HCT116 (cell line): Measurements from ENCODE around the gene SDSL. TPM values are rescaled to one million over a fixed set of nuclear protein-coding genes. Genes with fewer than 3 reads are reported as not detected.

Experiments
- ATAC-seq: fragments of 200-7000 bp; cut with Tn5 transposase; 2 replicates; pipeline ENCODE4 v1.9.1; 2020; ENCODE audit warnings: mild to moderate bottlenecking, moderate library complexity
- BruUV-seq: library from RNA; stranded (reverse); fragments of 400-500 nt; replicated peaks from 2 replicates; lab custom pipeline; 2021; lab: Mats Ljungman, UMichigan
- CTCF ChIA-PET: fragments of 300-600 bp; sonication (Branson Sonifier 250); formaldehyde crosslinking; loops from one replicate; lab custom pipeline; 2021; ENCODE audit warnings: antibody characterized with exemption; lab: Charles Lee
- POLR2A ChIA-PET: fragments of 300-600, 350-600 bp; sonication (Branson Sonifier 250); formaldehyde crosslinking; loops from one replicate; lab custom pipeline; 2021; ENCODE audit warnings: antibody characterized with exemption; lab: Charles Lee
- RAD21 ChIA-PET, 2 experiments: fragments of 300-600 bp; sonication (Branson Sonifier 250); formaldehyde crosslinking; loops; one replicate each; lab custom pipeline; 2023; ENCODE audit warnings: low total read pairs in 2 of 2; ENCODE audit not compliant: uncharacterized antibody in 2 of 2, unreplicated experiment in 2 of 2, low non-redundant PET in 1 of 2; lab: Charles Lee
- DNase-seq: peaks from one replicate; pipeline ENCODE4 v3.0.0-alpha.2; 2010; ENCODE audit warnings: low read depth, low spot score
- H2AFZ ChIP-seq: fragments of 200-600 bp; shearing (Covaris generic), sonication (generic); 2 replicates; pipeline ENCODE4 v1.6.1; 2017; ENCODE audit warnings: low read depth, mixed run types, mixed read lengths, antibody characterized with exemption, low read length; ENCODE audit not compliant: poor library complexity, severe bottlenecking
- H3K27ac ChIP-seq: 2 replicates; pipeline ENCODE4 v1.5.1; 2012; ENCODE audit warnings: low read depth, low read length
- H3K27me3 ChIP-seq: fragments of 200-600 bp; sonication (generic); 2 replicates; pipeline ENCODE4 v1.6.1; 2016; ENCODE audit warnings: mixed run types, low read length, mixed read lengths; ENCODE audit not compliant: insufficient read depth
- H3K36me3 ChIP-seq, 2 experiments: fragments of 200-500 bp in 1 of 2; fragments of 200-600 bp in 1 of 2; sonication (Bioruptor generic) in 1 of 2; sonication (generic) in 1 of 2; 2 replicates each; pipeline versions ENCODE4 v1.5.1 to v1.6.1; 2014 to 2016; ENCODE audit warnings: low read length in 2 of 2, inconsistent platforms in 1 of 2, mixed read lengths in 1 of 2, mixed run types in 1 of 2; ENCODE audit not compliant: insufficient read depth in 2 of 2, control insufficient read depth in 1 of 2
- H3K4me1 ChIP-seq, 2 experiments: fragments of 200-600 bp in 1 of 2; sonication (generic) in 1 of 2; 2 replicates each; pipeline versions ENCODE4 v1.5.1 to v1.6.1; 2012 to 2017; ENCODE audit warnings: low read length in 2 of 2, inconsistent platforms in 1 of 2, mild to moderate bottlenecking in 1 of 2, mixed read lengths in 1 of 2, mixed run types in 1 of 2, moderate library complexity in 1 of 2; ENCODE audit not compliant: insufficient read depth in 2 of 2, control insufficient read depth in 1 of 2
- H3K4me2 ChIP-seq: fragments of 200-600 bp; sonication (generic); 2 replicates; pipeline ENCODE4 v1.6.1; 2017; ENCODE audit warnings: mixed run types, low read length, mixed read lengths
- H3K4me3 ChIP-seq, 2 experiments: fragments of 200-600 bp in 1 of 2; sonication (generic) in 1 of 2; replicated peaks in 1 of 2; 2 replicates each; pipeline ENCODE4 v1.5.1; 2011 to 2016; ENCODE audit warnings: low read length in 2 of 2, control low read depth in 1 of 2, low read depth in 1 of 2, mild to moderate bottlenecking in 1 of 2, mixed read lengths in 1 of 2, mixed run types in 1 of 2
- H3K79me2 ChIP-seq: fragments of 200-600 bp; sonication (generic); 2 replicates; pipeline ENCODE4 v1.6.1; 2017; ENCODE audit warnings: mild to moderate bottlenecking, mixed run types, low read length, moderate library complexity, mixed read lengths; ENCODE audit not compliant: insufficient read depth
- H3K9ac ChIP-seq: fragments of 200-600 bp; sonication (generic); 2 replicates; pipeline ENCODE4 v1.6.1; 2016; ENCODE audit warnings: low read length, mixed read lengths
- H3K9me2 ChIP-seq: fragments of 200-600 bp; sonication (generic), shearing (Covaris generic); 2 replicates; pipeline ENCODE4 v1.6.1; 2017; ENCODE audit warnings: mixed run types, mild to moderate bottlenecking, moderate library complexity; ENCODE audit not compliant: insufficient read depth
- H3K9me3 ChIP-seq, 2 experiments: fragments of 200-500 bp in 1 of 2; fragments of 200-600 bp in 1 of 2; sonication (Bioruptor generic) in 1 of 2; sonication (generic) in 1 of 2; 2 replicates each; pipeline ENCODE4 v1.6.1; 2014 to 2017; ENCODE audit warnings: low read length in 2 of 2, mixed read lengths in 2 of 2, inconsistent platforms in 1 of 2, low read depth in 1 of 2, mild to moderate bottlenecking in 1 of 2, mixed run types in 1 of 2, moderate library complexity in 1 of 2; ENCODE audit not compliant: control insufficient read depth in 1 of 2, insufficient read depth in 1 of 2
- H4K20me1 ChIP-seq: fragments of 200-600 bp; sonication (generic), shearing (Covaris generic); 2 replicates; pipeline ENCODE4 v1.6.1; 2017; ENCODE audit warnings: mixed run types, mild to moderate bottlenecking, moderate library complexity; ENCODE audit not compliant: insufficient read depth
- EGR1 ChIP-seq: IDR thresholded peaks from 2 replicates; pipeline ENCODE4 v1.6.1; 2012; ENCODE audit warnings: low read depth
- EZH2phosphoT487 ChIP-seq: fragments of 200-600 bp; IDR thresholded peaks from 2 replicates; pipeline ENCODE4 v1.6.1; 2018; ENCODE audit warnings: antibody characterized with exemption, borderline replicate concordance
- POLR2AphosphoS5 ChIP-seq: IDR thresholded peaks from 2 replicates; pipeline ENCODE4 v1.6.1; 2011; ENCODE audit warnings: mild to moderate bottlenecking, low read depth, low read length, moderate library complexity
- SRF ChIP-seq: IDR thresholded peaks from 2 replicates; pipeline ENCODE4 v1.6.1; 2012; ENCODE audit warnings: low read depth
- TCF7L2 ChIP-seq: IDR thresholded peaks from 2 replicates; pipeline ENCODE4 v1.7.0; 2011; ENCODE audit warnings: borderline replicate concordance, inconsistent platforms; ENCODE audit not compliant: insufficient read depth, insufficient read length; ENCODE audit errors: extremely low read depth
- intact Hi-C: fragments of 100-400 bp; cut with micrococcal nuclease; formaldehyde crosslinking; loops from 2 replicates; pipeline ENCODE4 v1.10.0; 2022
- total RNA-seq: library from RNA; stranded (reverse); gene quantifications from one replicate; pipeline ENCODE4 v1.2.1, GENCODE V29; 2021; ENCODE audit not compliant: unreplicated experiment
- TF ChIP-seq, protein P1 (sequence below): IDR thresholded peaks from 2 replicates; pipeline ENCODE4 v1.6.1; 2012

SDSL gene
- total RNA-seq, 1 experiment from 2014 or later = 19.1 TPM

DNA sequence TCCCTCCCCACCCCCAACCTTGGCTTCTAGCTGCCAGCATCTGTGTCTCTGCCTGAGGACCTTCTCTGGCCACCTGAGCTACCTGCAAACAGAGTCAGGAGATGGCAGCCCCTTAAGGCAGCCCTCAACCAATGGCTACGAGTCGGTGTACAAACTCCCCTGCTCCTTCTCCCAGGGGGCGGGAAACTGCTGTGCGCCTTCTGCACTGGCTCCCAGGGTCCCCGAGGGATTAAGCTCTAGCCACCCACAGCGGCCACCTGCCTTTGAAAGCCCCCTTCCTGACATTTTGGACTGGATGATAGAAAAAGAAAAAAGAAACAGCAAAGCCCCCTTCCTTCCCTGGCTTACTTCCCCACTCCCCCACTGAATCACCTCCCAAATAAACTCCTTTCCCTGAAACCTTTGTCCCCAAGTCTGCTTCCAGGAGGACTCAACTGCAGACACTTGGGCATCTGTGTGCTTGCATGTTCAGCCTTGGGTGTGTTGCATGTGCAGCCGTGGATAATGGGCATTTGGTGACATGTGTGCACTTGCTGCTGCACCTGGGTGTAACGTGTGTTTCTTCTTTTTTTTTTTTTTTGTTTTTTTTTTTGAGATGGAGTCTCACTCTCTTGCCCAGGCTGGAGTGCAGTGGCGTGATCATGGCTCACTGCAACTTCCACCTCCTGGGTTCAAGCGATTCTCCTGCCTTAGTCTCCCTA lies 24.5 kb upstream of the SDSL start:
- RAD21 ChIA-PET = no interaction called here
- TF ChIP-seq TCF7L2 (no peak), POLR2AphosphoS5 (no peak)
- TF ChIP-seq, protein P1, sequence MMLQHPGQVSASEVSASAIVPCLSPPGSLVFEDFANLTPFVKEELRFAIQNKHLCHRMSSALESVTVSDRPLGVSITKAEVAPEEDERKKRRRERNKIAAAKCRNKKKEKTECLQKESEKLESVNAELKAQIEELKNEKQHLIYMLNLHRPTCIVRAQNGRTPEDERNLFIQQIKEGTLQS = no peak
- TF ChIP-seq, all 23 proteins: peak for 0
- Histone ChIP-seq H2AFZ (no peak overlapping the region), H4K20me1 (no peaks in the 10 kb centered on the region), H3K79me2 (no peaks in the 10 kb centered on the region), H3K27me3 (no peaks in the 10 kb centered on the region), H3K27ac (no peak overlapping the region), H3K4me3 (no peak overlapping the region), H3K9me2 (no peaks in the 10 kb centered on the region), H3K9me3 (no peaks in the 10 kb centered on the region), H3K36me3 (no peaks in the 10 kb centered on the region), H3K4me1 (no peaks in the 10 kb centered on the region), H3K4me2 (no peak overlapping the region), H3K9ac (no peak overlapping the region)
- ATAC-seq (no peak), DNase-seq (no peak)
- ChIA-PET CTCF (no interaction called here), POLR2A (no interaction called here)
- no TSS peak for BruUV-seq
- intact Hi-C loops = no loop called here

DNA sequence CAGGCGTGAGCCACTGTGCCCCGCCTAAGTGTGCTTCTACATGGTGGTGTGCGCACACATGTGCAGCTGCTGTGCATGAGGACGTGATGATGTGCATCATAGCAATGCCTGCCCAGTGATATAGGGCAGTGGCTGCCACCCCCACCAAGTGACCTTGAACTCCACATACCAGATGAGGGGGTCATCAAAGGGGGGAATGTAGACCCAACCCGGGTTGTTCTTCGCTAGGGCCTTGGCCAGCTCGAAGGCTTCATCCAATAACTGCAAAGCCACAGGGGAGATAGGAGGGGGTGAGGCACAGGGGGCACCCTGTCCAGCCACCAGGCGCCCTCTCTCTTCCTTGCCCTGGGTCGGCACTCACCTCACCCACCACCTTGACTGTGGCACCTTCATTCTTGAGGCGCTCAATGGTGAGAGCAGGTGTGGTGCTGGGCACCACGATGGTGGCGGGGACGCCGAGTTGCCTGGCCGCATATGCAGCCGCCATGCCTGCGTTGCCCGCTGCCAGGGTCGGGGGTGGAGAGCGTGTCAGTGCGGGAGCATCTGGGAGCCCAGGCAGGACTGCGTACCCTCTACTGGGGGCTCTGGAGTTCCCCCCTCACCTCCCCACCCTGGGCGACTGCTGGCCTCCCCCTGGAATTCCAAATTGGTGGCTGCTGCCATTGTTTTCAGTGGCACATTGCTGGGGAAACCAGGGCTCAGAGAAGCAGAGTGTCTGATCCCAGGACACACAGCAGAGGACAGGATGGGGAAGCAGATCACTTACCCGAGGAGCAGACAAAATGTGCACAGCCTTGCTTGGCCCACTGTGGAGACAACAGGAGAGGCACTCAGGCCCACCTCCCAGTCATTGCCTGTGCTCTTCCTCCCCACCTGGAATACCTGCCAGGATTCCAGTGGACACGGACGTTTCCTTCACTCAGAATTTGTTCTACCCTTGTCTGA lies 23.6 kb upstream of the SDSL start:
- H3K9ac ChIP-seq = no peak overlapping the region
- no peaks in the 10 kb centered on the region for H3K9me3 ChIP-seq
- no peak overlapping the region for H2AFZ ChIP-seq
- RAD21 ChIA-PET = no interaction called here
- no peaks in the 10 kb centered on the region for H4K20me1 ChIP-seq
- H3K4me3 ChIP-seq = no peak overlapping the region
- no peak overlapping the region for H3K4me2 ChIP-seq
- no TSS peak for BruUV-seq
- ATAC-seq = no peak
- peaks cover 0 to 2% of the 10 kb centered on the region in 2 experiments; a peak in 1 of 4 replicates for H3K4me1 ChIP-seq
- TF ChIP-seq EGR1 (no peak), SRF (no peak), EZH2phosphoT487 (no peak)
- TF ChIP-seq, protein P1 = no peak
- no peak for DNase-seq
- POLR2A ChIA-PET = no interaction called here
- CTCF ChIA-PET = no interaction called here
- no peaks in the 10 kb centered on the region for H3K9me2 ChIP-seq
- H3K27ac ChIP-seq = no peak overlapping the region
- no peaks in the 10 kb centered on the region for H3K36me3 ChIP-seq
- intact Hi-C loops = no loop called here
- no peaks in the 10 kb centered on the region for H3K27me3 ChIP-seq
- no peaks in the 10 kb centered on the region for H3K79me2 ChIP-seq
